Naive B cell (primary cell): ENCODE measurements around the gene WBP1. TPM values are rescaled to one million over a fixed set of nuclear protein-coding genes. Genes with fewer than 3 reads are reported as not detected.

Experiments
- ATAC-seq, 2 donors: fragments of 150-1000 bp; cut with Tn5 transposase; 2 replicates each; pipeline ENCODE4 v1.10.0; 2021; ENCODE audit warnings: low read depth in 2 of 2, mild to moderate bottlenecking in 2 of 2, moderate library complexity in 2 of 2
- DNase-seq: peaks from one replicate; pipeline ENCODE4 v3.0.0; 2022
- H3K27ac Mint-ChIP-seq, 6 donors: one replicate each; pipeline ENCODE4 v1.8.0; 2020 to 2022; ENCODE audit warnings: mild to moderate bottlenecking in 6 of 6, mixed read lengths in 6 of 6, moderate library complexity in 5 of 6, inconsistent platforms in 2 of 6
- H3K27me3 Mint-ChIP-seq, 3 donors: one replicate each; pipeline ENCODE4 v1.8.0; 2021 to 2022; ENCODE audit warnings: mixed read lengths in 3 of 3, mild to moderate bottlenecking in 1 of 3
- H3K36me3 Mint-ChIP-seq, 2 donors: one replicate each; pipeline ENCODE4 v1.8.0; 2020 to 2022; ENCODE audit warnings: mixed read lengths in 2 of 2, inconsistent platforms in 1 of 2, mild to moderate bottlenecking in 1 of 2
- H3K4me1 Mint-ChIP-seq, 3 donors: one replicate each; pipeline ENCODE4 v1.8.0; 2020 to 2022; ENCODE audit warnings: mixed read lengths in 3 of 3, inconsistent platforms in 1 of 3, mild to moderate bottlenecking in 1 of 3, moderate library complexity in 1 of 3
- H3K4me3 Mint-ChIP-seq, 8 donors: one replicate each; pipeline ENCODE4 v1.8.0; 2020 to 2022; ENCODE audit warnings: mild to moderate bottlenecking in 8 of 8, mixed read lengths in 8 of 8, moderate library complexity in 8 of 8, inconsistent platforms in 2 of 8
- H3K9me3 Mint-ChIP-seq, 7 donors: one replicate each; pipeline ENCODE4 v1.8.0; 2020 to 2022; ENCODE audit warnings: mixed read lengths in 7 of 7, mild to moderate bottlenecking in 5 of 7, inconsistent platforms in 2 of 7, moderate library complexity in 1 of 7
- polyA plus RNA-seq, 6 donors: library from polyadenylated mRNA; unstranded; fragments of 300-500 nt; fragmentation: Illumina TruSeq; gene quantifications; one replicate each; pipeline ENCODE4 v1.2.3, GENCODE V29; 2021; ENCODE audit warnings: low read depth in 6 of 6

Gene WBP1
- polyA plus RNA-seq, 6 donors from 2014 or later = 30.0 to 46.1 (median 41.3) TPM

GRCh38 chr2:74486141-74486540 lies 27.9 kb downstream of the WBP1 start:
- Mint-ChIP-seq H3K36me3 (peaks cover 0 to 30% of the 10 kb centered on the region in 2 donors), H3K9me3 (no peaks in the 10 kb centered on the region), H3K27me3 (no peaks in the 10 kb centered on the region), H3K4me3 (peak overlapping the region in 1 of 8 donors; percentile 38), H3K4me1 (peaks cover 24 to 35% (median 32%) of the 10 kb centered on the region in 3 donors), H3K27ac (no peak overlapping the region)
- no peak for DNase-seq
- no peak for ATAC-seq

- ATAC-seq (no peak), DNase-seq (no peak)
- Mint-ChIP-seq H3K4me3 (no peak overlapping the region), H3K9me3 (no peaks in the 10 kb centered on the region), H3K27me3 (no peaks in the 10 kb centered on the region), H3K27ac (peak overlapping the region in 1 of 6 donors; percentile 5), H3K4me1 (peaks cover 3 to 24% (median 17%) of the 10 kb centered on the region in 3 donors), H3K36me3 (peaks cover 9 to 50% of the 10 kb centered on the region in 2 donors)
Observed at GRCh38 chr2:74488643-74489481, 30.6 kb downstream of the WBP1 start.

GRCh38 chr2:74489906-74490305 lies 31.7 kb downstream of the WBP1 start:
- no peaks in the 10 kb centered on the region for H3K27me3 Mint-ChIP-seq
- DNase-seq (no peak), ATAC-seq (no peak)
- H3K27ac Mint-ChIP-seq = no peak overlapping the region
- no peaks in the 10 kb centered on the region for H3K9me3 Mint-ChIP-seq
- H3K4me1 Mint-ChIP-seq = peaks cover 0 to 20% (median 14%) of the 10 kb centered on the region in 3 donors
- peaks cover 14 to 54% of the 10 kb centered on the region in 2 donors for H3K36me3 Mint-ChIP-seq
- no peak overlapping the region for H3K4me3 Mint-ChIP-seq

- Mint-ChIP-seq H3K27me3 (no peaks in the 10 kb centered on the region), H3K36me3 (peaks cover 14 to 45% of the 10 kb centered on the region in 2 donors), H3K9me3 (no peaks in the 10 kb centered on the region), H3K4me3 (no peak overlapping the region), H3K4me1 (peaks cover 0 to 14% (median 11%) of the 10 kb centered on the region in 3 donors), H3K27ac (no peak overlapping the region)
- ATAC-seq (no peak), DNase-seq (no peak)
Observed at GRCh38 chr2:74491648-74492544, 33.7 kb downstream of the WBP1 start.

GRCh38 chr2:74493546-74493945 lies 35.3 kb downstream of the WBP1 start:
- H3K27ac Mint-ChIP-seq = no peak overlapping the region
- ATAC-seq = no peak
- peaks cover 11 to 24% (median 21%) of the 10 kb centered on the region in 3 donors for H3K4me1 Mint-ChIP-seq
- H3K27me3 Mint-ChIP-seq = peaks cover 5 to 13% (median 12%) of the 10 kb centered on the region in 3 donors
- no peak overlapping the region for H3K4me3 Mint-ChIP-seq
- H3K9me3 Mint-ChIP-seq = no peaks in the 10 kb centered on the region
- peaks cover 14 to 43% of the 10 kb centered on the region in 2 donors for H3K36me3 Mint-ChIP-seq
- DNase-seq = no peak

- ATAC-seq (no peak), DNase-seq (no peak)
- Mint-ChIP-seq H3K9me3 (no peaks in the 10 kb centered on the region), H3K36me3 (peaks cover 14 to 32% of the 10 kb centered on the region in 2 donors), H3K27ac (no peak overlapping the region), H3K27me3 (peaks cover 21 to 32% (median 29%) of the 10 kb centered on the region in 3 donors), H3K4me1 (peaks cover 21 to 30% (median 25%) of the 10 kb centered on the region in 3 donors), H3K4me3 (no peak overlapping the region)
Observed at GRCh38 chr2:74495440-74495839, 37.2 kb downstream of the WBP1 start.

- H3K36me3 Mint-ChIP-seq = peaks cover 13 to 19% of the 10 kb centered on the region in 2 donors
- peaks cover 22 to 40% (median 33%) of the 10 kb centered on the region in 3 donors for H3K4me1 Mint-ChIP-seq
- peaks cover 38 to 50% (median 46%) of the 10 kb centered on the region in 3 donors for H3K27me3 Mint-ChIP-seq
- no peak overlapping the region for H3K27ac Mint-ChIP-seq
- DNase-seq (no peak), ATAC-seq (no peak)
- no peaks in the 10 kb centered on the region for H3K9me3 Mint-ChIP-seq
- H3K4me3 Mint-ChIP-seq = peak overlapping the region; percentile 47 to 94 (median 82)
Observed at GRCh38 chr2:74496997-74497776, 38.9 kb downstream of the WBP1 start.

- peaks cover 10 to 13% of the 10 kb centered on the region in 2 donors for H3K36me3 Mint-ChIP-seq
- ATAC-seq = no peak
- peaks cover 38 to 57% (median 48%) of the 10 kb centered on the region in 3 donors for H3K27me3 Mint-ChIP-seq
Observed at GRCh38 chr2:74497777-74498499, 39.7 kb downstream of the WBP1 start.

GRCh38 chr2:74498500-74499266 lies 40.4 kb downstream of the WBP1 start:
- ATAC-seq = peak; percentile 22 to 26
- peaks cover 24 to 55% (median 47%) of the 10 kb centered on the region in 3 donors for H3K4me1 Mint-ChIP-seq
- DNase-seq = peak; percentile 14
- peaks cover 41 to 65% (median 48%) of the 10 kb centered on the region in 3 donors for H3K27me3 Mint-ChIP-seq
- peak overlapping the region; percentile 71 to 94 (median 86) for H3K4me3 Mint-ChIP-seq
- H3K9me3 Mint-ChIP-seq = no peaks in the 10 kb centered on the region
- H3K27ac Mint-ChIP-seq = peak overlapping the region in 3 of 6 donors; percentile 4 to 71 (median 58)
- peaks cover 6 to 7% of the 10 kb centered on the region in 2 donors for H3K36me3 Mint-ChIP-seq

More at GRCh38 chr2:74497777-74498499, 39.7 kb downstream of the WBP1 start:
- peak overlapping the region; percentile 71 to 94 (median 86) for H3K4me3 Mint-ChIP-seq
- H3K4me1 Mint-ChIP-seq = peaks cover 24 to 48% (median 40%) of the 10 kb centered on the region in 3 donors
- no peak for DNase-seq
- H3K27ac Mint-ChIP-seq = peak overlapping the region in 1 of 6 donors; percentile 4
- H3K9me3 Mint-ChIP-seq = no peaks in the 10 kb centered on the region

GRCh38 chr2:74499267-74499939 lies 41.2 kb downstream of the WBP1 start, which contains the start of gene LBX2:
LBX2 (minus strand) TSS chr2:74499603; CDS start chr2:74499537, 66 bp downstream.
- ATAC-seq (peak; percentile 32 to 35), DNase-seq (no peak)
- peak within 1 kb of the TSS; percentile 71 to 94 (median 86) for H3K4me3 Mint-ChIP-seq
- H3K4me1 Mint-ChIP-seq = peaks cover 31 to 62% (median 54%) of the 10 kb centered on the region in 3 donors
- peaks cover 47 to 72% (median 55%) of the 10 kb centered on the region in 3 donors for H3K27me3 Mint-ChIP-seq
- peaks cover 3 to 5% of the 10 kb centered on the region in 2 donors for H3K36me3 Mint-ChIP-seq
- H3K27ac Mint-ChIP-seq = peak within 1 kb of the TSS in 3 of 6 donors; percentile 4 to 71 (median 58)
- no peaks in the 10 kb centered on the region for H3K9me3 Mint-ChIP-seq
